Esophagus muscularis mucosa (tissue), 3 donors: ENCODE measurements around the gene SEPTIN10.

Experiments used
- CTCF ChIP-seq, 3 experiments: fragments of 200-600 bp in 2 of 3; fragments of 450-650 bp in 1 of 3; sonication (generic) in 2 of 3; IDR thresholded peaks; one replicate each; pipeline ENCODE4 v1.5.1; 2017 to 2019; ENCODE audit warnings: antibody characterized with exemption in 3 of 3, mild to moderate bottlenecking in 2 of 3, moderate library complexity in 1 of 3
- POLR2A ChIP-seq: fragments of 450-650 bp; IDR thresholded peaks from one replicate; pipeline ENCODE4 v1.6.1; 2017; ENCODE audit warnings: antibody characterized with exemption, moderate library complexity, mild to moderate bottlenecking, low read depth

- TF ChIP-seq POLR2A, result no peak
- no peak for TF ChIP-seq CTCF (IDR thresholded peaks at IDR 0.05)
Observed at GRCh38 chr2:109631741-109632140, 18.0 kb upstream of the SEPTIN10 start.
